Nephron (organoid): ENCODE data around the gene MAGOH.

Experiments
- H3K27ac Mint-ChIP-seq, 3 experiments: 2 replicates each; pipeline ENCODE4 v1.8.0; 2020; ENCODE audit warnings: mixed read lengths in 3 of 3, mild to moderate bottlenecking in 2 of 3, moderate library complexity in 1 of 3
- H3K27me3 Mint-ChIP-seq: 2 replicates; pipeline ENCODE4 v1.8.0; 2021; ENCODE audit warnings: low read depth, mild to moderate bottlenecking, moderate library complexity, mixed read lengths
- H3K36me3 Mint-ChIP-seq: 2 replicates; pipeline ENCODE4 v1.8.0; 2020; ENCODE audit warnings: low read depth, mixed read lengths
- H3K4me1 Mint-ChIP-seq: 2 replicates; pipeline ENCODE4 v1.8.0; 2020; ENCODE audit warnings: mixed read lengths
- H3K4me3 Mint-ChIP-seq, 3 experiments: 2 replicates each; pipeline ENCODE4 v1.8.0; 2020; ENCODE audit warnings: mild to moderate bottlenecking in 3 of 3, mixed read lengths in 3 of 3, moderate library complexity in 2 of 3
- H3K9me3 Mint-ChIP-seq: 2 replicates; pipeline ENCODE4 v1.8.0; 2020; ENCODE audit warnings: mixed read lengths
- CTCF ChIP-seq, 3 experiments: fragments of 200-600 bp; sonication (generic); IDR thresholded peaks; one replicate each; pipeline ENCODE4 v1.5.0; 2021; ENCODE audit warnings: antibody characterized with exemption in 3 of 3; ENCODE audit not compliant: unreplicated experiment in 3 of 3

MAGOH gene

GRCh38 chr1:53220171-53220961 is 18.0 kb downstream of the MAGOH start, which contains the start of gene CZIB:
TSS of gene CZIB (minus strand) at chr1:53220634. CDS start at chr1:53220575, 59 bp downstream.
- H3K27ac Mint-ChIP-seq: peak within 1 kb of the TSS; percentile 85 to 99 (median 99)
- no peak for TF ChIP-seq CTCF (IDR thresholded peaks at IDR 0.05; ENCODE audit: unreplicated experiment in 3 of 3)
- peaks cover 19% of the 10 kb centered on the region for H3K4me1 Mint-ChIP-seq
- no peaks in the 10 kb centered on the region for H3K9me3 Mint-ChIP-seq
- H3K36me3 Mint-ChIP-seq: peaks cover 20% of the 10 kb centered on the region
- peak within 1 kb of the TSS; percentile 91 to 98 (median 92) for H3K4me3 Mint-ChIP-seq
- no peaks in the 10 kb centered on the region for H3K27me3 Mint-ChIP-seq

- Mint-ChIP-seq H3K36me3 (peaks cover 20% of the 10 kb centered on the region), H3K9me3 (no peaks in the 10 kb centered on the region), H3K27me3 (no peaks in the 10 kb centered on the region), H3K4me1 (peaks cover 19% of the 10 kb centered on the region), H3K27ac (peak overlapping the region; percentile 85 to 99 (median 99)), H3K4me3 (peak overlapping the region; percentile 91 to 98 (median 92))
- no peak for TF ChIP-seq CTCF (IDR thresholded peaks at IDR 0.05; ENCODE audit: unreplicated experiment in 3 of 3)
These were observed 18.6 kb downstream of the MAGOH start for GRCh38 chr1:53219711-53220110.

GRCh38 chr1:53218201-53218600 is 20.1 kb downstream of the MAGOH start:
- Mint-ChIP-seq H3K4me1 (peaks cover 19% of the 10 kb centered on the region), H3K27me3 (no peaks in the 10 kb centered on the region), H3K4me3 (peak overlapping the region; percentile 91 to 98 (median 92)), H3K27ac (peak overlapping the region; percentile 85 to 99 (median 99)), H3K36me3 (peaks cover 31% of the 10 kb centered on the region), H3K9me3 (no peaks in the 10 kb centered on the region)
- no peak for TF ChIP-seq CTCF (IDR thresholded peaks at IDR 0.05; ENCODE audit: unreplicated experiment in 3 of 3)

GRCh38 chr1:53214376-53214940 is 23.9 kb downstream of the MAGOH start:
- Mint-ChIP-seq H3K27me3 (no peaks in the 10 kb centered on the region), H3K4me3 (no peak overlapping the region), H3K27ac (peak overlapping the region in 2 of 3 experiments; percentile 57 to 92), H3K36me3 (peaks cover 60% of the 10 kb centered on the region), H3K4me1 (peaks cover 12% of the 10 kb centered on the region), H3K9me3 (no peaks in the 10 kb centered on the region)
- TF ChIP-seq CTCF (IDR thresholded peaks at IDR 0.05; ENCODE audit: unreplicated experiment in 3 of 3): no peak

- TF ChIP-seq CTCF (IDR thresholded peaks at IDR 0.05; ENCODE audit: unreplicated experiment in 3 of 3): no peak
- Mint-ChIP-seq H3K4me3 (no peak overlapping the region), H3K9me3 (peaks cover 11% of the 10 kb centered on the region), H3K27ac (no peak overlapping the region), H3K36me3 (peaks cover 75% of the 10 kb centered on the region), H3K27me3 (no peaks in the 10 kb centered on the region), H3K4me1 (no peaks in the 10 kb centered on the region)
These were observed 27.4 kb downstream of the MAGOH start for GRCh38 chr1:53210954-53211353.
